ENCODE data around the gene CHST9. TPM values are rescaled to one million over a fixed set of nuclear protein-coding genes. Genes with fewer than 3 reads are reported as not detected.

CHST9 gene
- total RNA-seq, 1 experiment from 2014 or later: 3.5 TPM

- Histone ChIP-seq H4K5ac (ENCODE audit: insufficient read length, low read depth, low read length) (no peak overlapping the region), H3K27me3 (ENCODE audit: insufficient read depth, low read length) (no peaks in the 10 kb centered on the region), H3K9ac (ENCODE audit: extremely low read depth, insufficient read length, low read length) (no peak overlapping the region), H2BK12ac (ENCODE audit: insufficient read length, low read depth, low read length) (no peak overlapping the region), H3K79me1 (ENCODE audit: insufficient read depth, low read depth, low read length, poor library complexity, severe bottlenecking) (no peaks in the 10 kb centered on the region), H3K79me2 (ENCODE audit: insufficient read depth, low read length) (no peaks in the 10 kb centered on the region), H3K23me2 (ENCODE audit: insufficient read length, low read depth, low read length, poor library complexity, severe bottlenecking) (no peaks in the 10 kb centered on the region), H2BK15ac (ENCODE audit: low read depth, low read length) (no peak overlapping the region), H4K8ac (replicated peaks; ENCODE audit: insufficient read length, low read depth, low read length) (no peak overlapping the region), H3K18ac (ENCODE audit: insufficient read length, low read depth, low read length) (no peak overlapping the region), H3K14ac (ENCODE audit: insufficient read depth, low read length) (no peak overlapping the region), H3K23ac (ENCODE audit: insufficient read length, low read depth, low read length) (no peak overlapping the region), H2BK5ac (ENCODE audit: insufficient read length, low read length) (no peak overlapping the region), H3K27ac (ENCODE audit: insufficient read length, low read depth, low read length) (no peak overlapping the region), H2BK120ac (ENCODE audit: low read depth, low read length, poor library complexity, severe bottlenecking) (no peak overlapping the region), H4K91ac (ENCODE audit: insufficient read length, low read depth, low read length) (no peak overlapping the region), H3K4me1 (ENCODE audit: insufficient read depth, low read length) (peaks cover 10% of the 10 kb centered on the region; the same call in 1 of the 2 replicates), H3K4ac (ENCODE audit: low read depth, low read length) (no peak overlapping the region), H4K20me1 (ENCODE audit: control insufficient read depth, insufficient read depth, insufficient read length) (no peaks in the 10 kb centered on the region), H2BK20ac (ENCODE audit: low read depth, low read length, poor library complexity, severe bottlenecking) (no peak overlapping the region), H3T11ph (ENCODE audit: low read length) (no peak overlapping the region), H3K4me2 (ENCODE audit: insufficient read depth, insufficient read length, low read length) (no peak overlapping the region), H2AK5ac (ENCODE audit: insufficient read length, low read length) (no peak overlapping the region), H3K9me3 (ENCODE audit: control insufficient read depth, low read depth, low read length) (no peaks in the 10 kb centered on the region), H2AFZ (ENCODE audit: low read length) (no peak overlapping the region), H3K56ac (ENCODE audit: insufficient read length, low read depth, low read length) (no peak overlapping the region)
- H3K27ac Mint-ChIP-seq: no peak overlapping the region
- peaks cover 19% of the 10 kb centered on the region in 2 experiments for H3K4me1 Mint-ChIP-seq
- no peaks in the 10 kb centered on the region for H3K9me3 Mint-ChIP-seq
- no CpG with 5 or more reads among the region's 4 CpGs for WGBS (ENCODE audit: extremely low coverage, insufficient read length, low lambda C conversion rate)
- H3K36me3 Mint-ChIP-seq (ENCODE audit: insufficient read depth in 1 of 3, low read depth in 3 of 3): peaks cover 0 to 4% (median 0%) of the 10 kb centered on the region in 3 experiments; a peak in 1 of 7 replicates
- no peak overlapping the region for H3K4me3 Mint-ChIP-seq
- no peak for TF ChIP-seq CTCF (conservative IDR thresholded peaks at IDR 0.05)
- H3K27me3 Mint-ChIP-seq (ENCODE audit: low read depth): peaks cover 2% of the 10 kb centered on the region; the same call in 1 of the 2 replicates
- DNase-seq: peak; percentile 71
Observed at GRCh38 chr18:27136208-27136535, 48.9 kb downstream of the CHST9 start.

Measured in H9 (cell line).